GM18858 (cell line): Measurements from ENCODE around the gene SPATS1.
"Not testable (repeated sequence)": the region's sequence is repeated elsewhere in the genome, so short reads cannot be mapped to it uniquely, and the experiment has no call there.

Experiments used
- ATAC-seq: cut with Tn5 transposase; IDR thresholded peaks from one replicate; pipeline ENCODE4 v1.9.1; 2021; ENCODE audit not compliant: unreplicated experiment

SPATS1 gene

GRCh38 chr6:44310241-44310640 lies 32.2 kb upstream of the SPATS1 start:
- ATAC-seq, result no peak

- ATAC-seq, result no peak
These were observed 31.1 kb upstream of the SPATS1 start for GRCh38 chr6:44311304-44311703.

- no peak for ATAC-seq
These were observed 30.7 kb upstream of the SPATS1 start for GRCh38 chr6:44311767-44312166.

- peak; percentile 87 for ATAC-seq
These were observed 29.3 kb upstream of the SPATS1 start, which contains the start of gene AARS2 for GRCh38 chr6:44312901-44313788. AARS2 (minus strand) TSS chr6:44313347; CDS start chr6:44313323, 24 bp downstream.

DNA sequence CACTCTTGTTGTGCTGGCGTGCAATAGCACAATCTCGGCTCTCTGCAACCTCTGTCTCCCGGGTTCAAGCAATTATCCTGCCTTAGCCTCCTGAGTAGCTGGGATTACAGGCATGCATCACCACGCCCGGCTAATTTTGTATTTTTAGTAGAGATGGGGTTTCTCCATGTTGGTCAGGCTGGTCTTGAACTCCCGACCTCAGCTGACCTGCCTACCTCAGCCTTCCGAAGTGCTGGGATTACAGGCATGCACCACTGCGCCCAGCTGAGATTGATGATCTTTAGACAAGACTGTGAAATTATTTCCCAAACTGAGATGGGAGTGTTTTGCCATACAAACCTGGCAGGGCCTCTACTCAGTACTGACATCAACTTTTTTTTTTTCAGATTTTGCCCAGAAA lies 27.8 kb upstream of the SPATS1 start:
- ATAC-seq, result not testable (repeated sequence)

GRCh38 chr6:44315516-44315915 lies 26.9 kb upstream of the SPATS1 start:
- no peak for ATAC-seq

GRCh38 chr6:44315951-44316350 lies 26.5 kb upstream of the SPATS1 start:
- ATAC-seq, result no peak

DNA sequence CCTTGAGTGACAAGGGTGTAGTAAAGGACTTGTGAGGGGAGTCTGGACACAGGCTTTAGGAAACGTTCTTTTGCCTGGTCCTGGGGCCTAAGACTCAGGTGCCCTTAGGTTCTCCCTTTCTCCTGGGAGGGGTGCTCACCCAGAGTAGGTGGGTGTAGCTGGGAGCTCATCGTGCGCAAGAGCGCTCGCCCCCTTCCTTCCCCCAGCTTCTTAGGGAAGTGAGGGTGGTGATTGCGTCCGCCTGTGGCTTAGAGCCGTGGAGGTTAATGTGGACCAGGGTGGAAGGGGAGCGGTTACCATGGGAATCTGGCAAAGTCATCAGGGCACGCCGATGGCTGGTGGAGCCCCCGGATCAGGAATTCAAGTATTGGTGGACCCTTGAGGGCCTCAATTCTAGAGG lies 26.0 kb upstream of the SPATS1 start:
- no peak for ATAC-seq

DNA sequence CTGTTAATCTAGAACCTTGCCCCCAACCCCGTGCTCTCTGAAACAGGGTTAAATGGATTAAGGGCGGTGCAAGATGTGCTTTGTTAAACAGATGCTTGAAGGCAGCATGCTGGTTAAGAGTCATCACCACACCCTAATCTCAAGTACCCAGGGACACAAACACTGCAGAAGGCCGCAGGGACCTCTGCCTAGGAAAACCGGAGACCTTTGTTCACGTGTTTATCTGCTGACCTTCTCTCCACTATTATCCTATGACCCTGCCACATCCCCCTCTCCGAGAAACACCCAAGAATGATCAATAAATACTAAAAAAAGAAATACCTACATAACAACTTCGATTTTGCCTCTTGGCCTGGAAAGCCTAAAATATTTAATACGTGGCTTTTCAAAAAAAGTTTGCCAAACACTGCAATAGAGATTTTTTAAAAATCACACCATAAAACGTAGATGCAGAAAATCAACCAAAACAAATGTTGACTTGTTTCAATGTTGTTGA lies 25.3 kb upstream of the SPATS1 start:
- ATAC-seq, result not testable (repeated sequence)

- no peak for ATAC-seq
These were observed 21.2 kb upstream of the SPATS1 start for GRCh38 chr6:44321210-44321609.

DNA sequence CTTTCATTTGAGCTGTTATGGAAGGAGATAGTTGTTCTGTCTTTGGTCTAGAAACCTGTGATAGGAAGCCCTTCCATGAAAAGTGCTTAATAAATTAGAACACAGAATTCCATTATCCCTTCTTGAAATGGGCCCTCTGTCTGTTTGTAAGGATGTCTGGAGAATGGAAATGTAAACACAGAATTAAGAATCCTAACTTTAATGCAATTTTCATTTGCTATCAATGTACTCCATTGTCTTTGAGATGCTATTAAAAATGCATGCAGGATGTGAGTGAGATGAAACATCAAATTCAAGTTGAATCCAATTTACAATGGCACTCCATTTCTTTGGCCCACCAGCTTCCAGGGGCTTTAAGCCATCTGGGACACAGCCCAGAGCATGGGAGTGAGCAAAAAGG lies 15.4 kb upstream of the SPATS1 start:
- no peak for ATAC-seq

GRCh38 chr6:44327760-44328159 lies 14.7 kb upstream of the SPATS1 start:
- no peak for ATAC-seq

DNA sequence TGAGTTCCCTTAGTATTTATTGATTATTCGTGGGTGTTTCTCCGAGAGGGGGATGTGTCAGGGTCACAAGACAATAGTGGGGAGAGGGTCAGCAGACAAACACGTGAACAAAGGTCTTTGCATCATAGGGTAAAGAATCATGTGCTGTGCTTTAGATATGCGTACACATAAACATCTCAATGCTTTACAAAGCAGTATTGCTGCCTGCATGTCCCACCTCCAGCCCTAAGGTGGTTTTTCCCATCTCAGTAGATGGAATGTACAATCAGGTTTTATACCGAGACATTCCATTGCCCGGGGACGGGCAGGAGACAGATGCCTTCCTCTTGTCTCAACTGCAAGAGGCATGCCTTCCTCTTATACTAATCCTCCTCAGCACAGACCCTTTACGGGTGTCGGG lies 14.2 kb upstream of the SPATS1 start:
- ATAC-seq, result not testable (repeated sequence)

DNA sequence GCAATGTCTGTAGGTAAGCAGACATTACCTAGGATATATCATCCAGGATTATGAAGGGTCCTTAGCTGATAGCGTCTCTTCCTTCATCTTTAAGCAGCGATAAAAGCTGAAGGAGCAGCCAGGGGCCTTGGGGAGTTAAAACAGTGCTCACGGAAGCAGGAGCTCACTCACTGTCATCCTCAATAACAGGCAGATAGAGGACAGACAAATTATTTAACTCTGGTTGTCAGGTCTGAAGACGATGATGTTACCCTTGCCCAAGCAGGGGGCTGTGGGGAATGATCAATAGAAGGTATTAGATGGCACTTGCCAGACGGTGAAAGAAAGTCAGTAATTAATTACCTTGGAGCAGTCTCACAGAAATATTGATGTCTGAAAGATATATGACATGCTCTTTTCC lies 12.6 kb upstream of the SPATS1 start:
- no peak for ATAC-seq

- no peak for ATAC-seq
These were observed 9.9 kb upstream of the SPATS1 start for GRCh38 chr6:44332585-44332984.

- ATAC-seq, result no peak
These were observed 9.1 kb upstream of the SPATS1 start for GRCh38 chr6:44333273-44333919.

DNA sequence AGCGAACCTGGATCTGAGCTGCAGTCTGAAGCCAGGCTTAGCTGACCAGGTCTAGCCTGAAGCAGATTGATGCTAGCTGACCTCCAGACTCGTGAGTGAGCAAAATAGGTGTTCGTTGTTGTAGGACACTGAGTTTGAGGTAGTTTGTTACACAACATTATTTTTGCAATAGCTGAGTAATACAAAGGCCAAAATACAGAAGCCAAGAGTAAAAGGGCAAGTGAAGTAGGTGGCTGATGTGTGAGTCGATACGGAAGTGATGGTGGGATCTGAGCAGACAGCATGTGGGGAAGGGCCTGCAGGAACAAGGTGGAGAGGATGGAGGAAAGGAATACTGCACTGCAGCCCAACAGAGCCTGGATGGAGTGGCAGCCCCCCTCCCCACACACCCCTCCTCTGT lies 8.5 kb upstream of the SPATS1 start:
- ATAC-seq, result no peak

- ATAC-seq, result no peak
These were observed 6.8 kb upstream of the SPATS1 start for GRCh38 chr6:44335631-44336030.

GRCh38 chr6:44338228-44339122 lies 4.0 kb upstream of the SPATS1 start:
- peak; percentile 65 for ATAC-seq

GRCh38 chr6:44339301-44339700 lies 3.1 kb upstream of the SPATS1 start:
- no peak for ATAC-seq
